AG10803 (cell line): ENCODE results near the gene MPP3.

Source experiments
- DNase-seq: peaks from one replicate; pipeline ENCODE4 v3.0.0; 2010; ENCODE audit warnings: low read depth
- H3K4me3 ChIP-seq: 2 replicates; pipeline ENCODE4 v1.5.1; 2011; ENCODE audit warnings: mild to moderate bottlenecking, low read length, control low read depth
- TF ChIP-seq, protein P1 (sequence below): conservative IDR thresholded peaks from 2 replicates; pipeline ENCODE4 v1.5.1; 2011; ENCODE audit warnings: mild to moderate bottlenecking, low read length, control low read depth, inconsistent platforms

MPP3 gene

DNA sequence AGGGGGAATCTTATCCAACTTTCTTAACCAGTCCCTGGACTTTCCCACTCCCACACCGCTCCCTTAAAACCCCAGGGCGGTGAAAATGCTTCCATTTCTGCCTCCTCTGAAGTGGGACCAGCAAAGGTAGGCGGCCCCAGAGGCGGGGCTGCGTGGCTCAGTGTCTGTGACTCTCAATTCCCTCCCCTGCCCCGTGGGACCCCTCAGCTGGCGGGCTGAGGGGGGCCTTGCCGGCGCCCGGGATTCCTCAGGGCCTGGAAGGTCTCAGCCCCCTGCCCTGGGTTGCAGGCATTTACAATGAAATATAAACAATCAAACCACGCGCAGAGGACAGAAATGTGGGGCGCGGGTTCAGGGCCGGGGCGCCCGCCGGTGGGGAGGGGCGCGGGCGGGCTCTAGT is 78.0 kb downstream of the MPP3 start:
- H3K4me3 ChIP-seq = no peak overlapping the region
- DNase-seq = no peak
- TF ChIP-seq, protein P1, sequence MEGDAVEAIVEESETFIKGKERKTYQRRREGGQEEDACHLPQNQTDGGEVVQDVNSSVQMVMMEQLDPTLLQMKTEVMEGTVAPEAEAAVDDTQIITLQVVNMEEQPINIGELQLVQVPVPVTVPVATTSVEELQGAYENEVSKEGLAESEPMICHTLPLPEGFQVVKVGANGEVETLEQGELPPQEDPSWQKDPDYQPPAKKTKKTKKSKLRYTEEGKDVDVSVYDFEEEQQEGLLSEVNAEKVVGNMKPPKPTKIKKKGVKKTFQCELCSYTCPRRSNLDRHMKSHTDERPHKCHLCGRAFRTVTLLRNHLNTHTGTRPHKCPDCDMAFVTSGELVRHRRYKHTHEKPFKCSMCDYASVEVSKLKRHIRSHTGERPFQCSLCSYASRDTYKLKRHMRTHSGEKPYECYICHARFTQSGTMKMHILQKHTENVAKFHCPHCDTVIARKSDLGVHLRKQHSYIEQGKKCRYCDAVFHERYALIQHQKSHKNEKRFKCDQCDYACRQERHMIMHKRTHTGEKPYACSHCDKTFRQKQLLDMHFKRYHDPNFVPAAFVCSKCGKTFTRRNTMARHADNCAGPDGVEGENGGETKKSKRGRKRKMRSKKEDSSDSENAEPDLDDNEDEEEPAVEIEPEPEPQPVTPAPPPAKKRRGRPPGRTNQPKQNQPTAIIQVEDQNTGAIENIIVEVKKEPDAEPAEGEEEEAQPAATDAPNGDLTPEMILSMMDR = no peak

DNA sequence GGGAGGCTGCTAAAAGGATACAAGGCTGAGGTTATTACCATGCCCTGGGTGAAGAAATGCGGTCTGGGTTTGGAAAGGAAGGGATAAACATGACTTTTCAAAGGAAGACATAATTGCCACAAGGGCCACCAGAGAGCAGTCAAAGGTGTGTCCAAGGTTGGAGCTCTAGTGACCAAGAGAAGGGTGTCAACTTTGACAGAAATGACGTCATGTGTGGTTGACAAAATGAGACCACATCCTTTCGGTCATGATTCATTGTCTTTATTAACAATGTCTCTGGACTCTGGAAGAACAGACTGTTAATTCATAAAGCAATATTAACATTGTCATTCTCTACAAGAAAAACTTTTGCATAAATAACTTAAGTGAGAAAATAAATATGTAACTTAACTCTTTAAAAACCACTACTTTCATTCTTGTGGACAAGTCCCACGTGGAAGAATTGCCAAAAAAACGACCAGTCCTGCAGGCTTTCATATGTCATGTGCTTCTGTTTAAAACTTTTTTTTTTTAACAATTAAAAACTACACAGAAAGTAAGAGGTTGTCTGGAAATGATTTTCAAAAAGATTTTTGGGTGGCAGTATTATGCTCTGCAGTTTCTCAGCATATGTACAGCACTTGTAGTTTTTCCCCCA is 79.3 kb downstream of the MPP3 start:
- peak; percentile 44 for DNase-seq
- H3K4me3 ChIP-seq = no peak overlapping the region
- TF ChIP-seq, protein P1 = no peak
